Epithelial cell of prostate (primary cell): ENCODE measurements around the gene MARK1.
A peak's percentile ranks its signal among the peaks of the same experiment; 100 is the strongest.

Experiments
- DNase-seq: peaks from one replicate; pipeline ENCODE4 v3.0.0-alpha.2; 2011; ENCODE audit warnings: low read depth, low spot score
- H3K27ac ChIP-seq: fragments of 450-650 bp; 2 replicates; pipeline ENCODE4 v1.5.1; 2017; ENCODE audit warnings: mild to moderate bottlenecking

MARK1 gene

GRCh38 chr1:220528679-220529501 lies 954 bp downstream of the MARK1 start:
- H3K27ac ChIP-seq, result peak overlapping the region; percentile 69
- no peak for DNase-seq

GRCh38 chr1:220529521-220530020 lies 1.6 kb downstream of the MARK1 start:
- no peak for DNase-seq
- H3K27ac ChIP-seq, result peak overlapping the region; percentile 69

GRCh38 chr1:220533504-220534109 lies 5.7 kb downstream of the MARK1 start:
- no peak overlapping the region for H3K27ac ChIP-seq
- DNase-seq, result no peak

- H3K27ac ChIP-seq, result no peak overlapping the region
- peak; percentile 10 for DNase-seq
These were observed 17.0 kb downstream of the MARK1 start for GRCh38 chr1:220544901-220545303.

GRCh38 chr1:220550811-220551399 lies 23.0 kb downstream of the MARK1 start:
- no peak overlapping the region for H3K27ac ChIP-seq
- DNase-seq, result no peak

GRCh38 chr1:220551718-220552117 lies 23.8 kb downstream of the MARK1 start:
- H3K27ac ChIP-seq, result no peak overlapping the region

GRCh38 chr1:220552672-220553260 lies 24.8 kb downstream of the MARK1 start:
- DNase-seq, result peak; percentile 12

More at GRCh38 chr1:220551718-220552117, 23.8 kb downstream of the MARK1 start:
- DNase-seq, result no peak

GRCh38 chr1:220556641-220557040 lies 28.7 kb downstream of the MARK1 start:
- peak overlapping the region; percentile 8 for H3K27ac ChIP-seq
- DNase-seq, result no peak

More at GRCh38 chr1:220552672-220553260, 24.8 kb downstream of the MARK1 start:
- H3K27ac ChIP-seq, result peak overlapping the region; percentile 54

- DNase-seq, result no peak
- H3K27ac ChIP-seq, result no peak overlapping the region
These were observed 35.6 kb downstream of the MARK1 start for GRCh38 chr1:220563564-220563963.

- DNase-seq, result no peak
- no peak overlapping the region for H3K27ac ChIP-seq
These were observed 36.3 kb downstream of the MARK1 start for GRCh38 chr1:220564216-220564615.

- no peak overlapping the region for H3K27ac ChIP-seq
- DNase-seq, result no peak
These were observed 37.7 kb downstream of the MARK1 start for GRCh38 chr1:220565670-220566069.

GRCh38 chr1:220566869-220567268 lies 38.9 kb downstream of the MARK1 start:
- no peak for DNase-seq
- no peak overlapping the region for H3K27ac ChIP-seq

GRCh38 chr1:220572416-220572815 lies 44.5 kb downstream of the MARK1 start:
- no peak for DNase-seq
- no peak overlapping the region for H3K27ac ChIP-seq

- H3K27ac ChIP-seq, result no peak overlapping the region
- no peak for DNase-seq
These were observed 45.9 kb downstream of the MARK1 start for GRCh38 chr1:220573836-220574235.

GRCh38 chr1:220575718-220576497 lies 48.0 kb downstream of the MARK1 start:
- peak; percentile 96 for DNase-seq
- H3K27ac ChIP-seq, result peak overlapping the region; percentile 58

GRCh38 chr1:220577926-220578325 lies 50.0 kb downstream of the MARK1 start:
- no peak for DNase-seq
- H3K27ac ChIP-seq, result peak overlapping the region; percentile 58

GRCh38 chr1:220579317-220579716 lies 51.4 kb downstream of the MARK1 start:
- peak; percentile 81 for DNase-seq
- peak overlapping the region; percentile 58 for H3K27ac ChIP-seq

- H3K27ac ChIP-seq, result no peak overlapping the region
- DNase-seq, result no peak
These were observed 64.8 kb downstream of the MARK1 start for GRCh38 chr1:220592714-220593113.

- H3K27ac ChIP-seq, result no peak overlapping the region
These were observed 66.4 kb downstream of the MARK1 start for GRCh38 chr1:220594356-220594755.

GRCh38 chr1:220595179-220595578 lies 67.2 kb downstream of the MARK1 start:
- no peak overlapping the region for H3K27ac ChIP-seq
- DNase-seq, result no peak

More at GRCh38 chr1:220594356-220594755, 66.4 kb downstream of the MARK1 start:
- no peak for DNase-seq
